ENCODE data around the gene PIK3CG. TPM values are rescaled to one million over a fixed set of nuclear protein-coding genes. Genes with fewer than 3 reads are reported as not detected.

Gene PIK3CG
- total RNA-seq, 6 donors from 2014 or later = 7.1 to 21.9 (median 10.1) TPM

DNA sequence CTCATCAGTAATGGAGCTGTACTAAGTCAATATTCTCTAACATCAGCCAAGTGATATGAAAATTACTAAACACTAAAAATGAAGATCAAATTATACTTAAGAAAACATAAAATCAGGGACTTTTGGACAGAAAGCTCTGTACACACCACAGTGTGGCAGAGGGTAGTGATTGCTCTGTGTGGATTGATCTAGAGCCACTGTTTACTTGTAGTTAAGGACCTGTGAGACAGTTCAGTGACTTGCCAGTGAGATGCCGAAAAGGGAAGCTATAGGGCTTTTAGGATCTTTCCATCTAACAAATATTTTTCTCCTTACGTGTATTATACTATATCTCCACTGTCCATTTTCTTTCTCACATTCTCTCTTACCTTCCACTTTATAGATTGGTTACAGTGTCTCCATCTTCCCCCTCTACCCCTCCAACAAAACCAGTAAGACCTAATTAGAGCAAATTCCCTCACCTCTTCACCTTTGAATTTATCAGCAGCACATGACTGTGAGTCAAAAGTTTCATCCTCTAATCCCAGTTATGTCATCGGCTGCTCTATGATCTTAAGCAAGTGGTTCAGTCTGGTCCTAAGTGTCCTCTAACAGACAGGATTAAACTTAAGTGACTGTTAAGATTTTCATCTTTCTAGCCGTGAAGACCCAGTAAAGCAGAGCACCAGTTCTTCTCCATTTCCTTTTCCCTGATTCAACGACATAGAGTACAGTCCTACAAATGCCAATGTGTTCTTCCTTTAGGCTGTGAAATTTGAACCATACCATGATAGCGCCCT, 6.9 kb downstream of the PIK3CG start:
- TF ChIP-seq POLR2AphosphoS5 (IDR thresholded peaks at IDR 0.05) = no peak
- no peak for TF ChIP-seq EP300 (IDR thresholded peaks at IDR 0.05)
- no peak for TF ChIP-seq POLR2A (IDR thresholded peaks at IDR 0.05)
- TF ChIP-seq, protein P1, sequence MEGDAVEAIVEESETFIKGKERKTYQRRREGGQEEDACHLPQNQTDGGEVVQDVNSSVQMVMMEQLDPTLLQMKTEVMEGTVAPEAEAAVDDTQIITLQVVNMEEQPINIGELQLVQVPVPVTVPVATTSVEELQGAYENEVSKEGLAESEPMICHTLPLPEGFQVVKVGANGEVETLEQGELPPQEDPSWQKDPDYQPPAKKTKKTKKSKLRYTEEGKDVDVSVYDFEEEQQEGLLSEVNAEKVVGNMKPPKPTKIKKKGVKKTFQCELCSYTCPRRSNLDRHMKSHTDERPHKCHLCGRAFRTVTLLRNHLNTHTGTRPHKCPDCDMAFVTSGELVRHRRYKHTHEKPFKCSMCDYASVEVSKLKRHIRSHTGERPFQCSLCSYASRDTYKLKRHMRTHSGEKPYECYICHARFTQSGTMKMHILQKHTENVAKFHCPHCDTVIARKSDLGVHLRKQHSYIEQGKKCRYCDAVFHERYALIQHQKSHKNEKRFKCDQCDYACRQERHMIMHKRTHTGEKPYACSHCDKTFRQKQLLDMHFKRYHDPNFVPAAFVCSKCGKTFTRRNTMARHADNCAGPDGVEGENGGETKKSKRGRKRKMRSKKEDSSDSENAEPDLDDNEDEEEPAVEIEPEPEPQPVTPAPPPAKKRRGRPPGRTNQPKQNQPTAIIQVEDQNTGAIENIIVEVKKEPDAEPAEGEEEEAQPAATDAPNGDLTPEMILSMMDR (IDR thresholded peaks at IDR 0.05) = no peak
- Histone ChIP-seq H3K36me3 (peaks cover 0 to 3% (median 1%) of the 10 kb centered on the region in 4 donors), H3K9me3 (no peaks in the 10 kb centered on the region), H3K4me1 (peaks cover 0 to 8% (median 1%) of the 10 kb centered on the region in 4 donors), H3K4me3 (no peak overlapping the region), H3K27me3 (no peaks in the 10 kb centered on the region), H3K27ac (peak overlapping the region in 2 of 4 donors; percentile 2 to 21)
- 67 to 69% methylated on average over 6 of the region's 6 CpGs for WGBS, 2 donors
- DNase-seq = no peak
- peak in 1 of 2 donors; percentile 66 for ATAC-seq (ENCODE audit: low FRiP score in 2 of 2)

DNA sequence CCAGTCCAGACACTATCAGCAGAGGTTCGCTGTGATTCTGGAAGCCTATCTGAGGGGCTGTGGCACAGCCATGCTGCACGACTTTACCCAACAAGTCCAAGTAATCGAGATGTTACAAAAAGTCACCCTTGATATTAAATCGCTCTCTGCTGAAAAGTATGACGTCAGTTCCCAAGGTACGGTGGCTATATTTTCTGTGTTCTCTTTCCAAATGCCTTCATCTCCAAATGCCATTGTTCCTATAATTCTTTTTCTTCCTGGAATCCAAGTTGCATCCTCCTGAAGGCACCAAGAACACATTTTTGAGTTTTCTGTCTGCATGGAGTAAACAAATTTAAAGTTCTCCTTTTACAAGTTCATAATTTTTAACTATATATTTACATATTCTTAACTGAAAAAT, 7.7 kb downstream of the PIK3CG start:
- DNase-seq = no peak
- no peak overlapping the region for H3K4me3 ChIP-seq
- H3K27me3 ChIP-seq = no peaks in the 10 kb centered on the region
- 88 to 92% methylated on average over 6 of the region's 6 CpGs for WGBS, 2 donors
- no peak overlapping the region for H3K27ac ChIP-seq
- TF ChIP-seq, protein P1 (IDR thresholded peaks at IDR 0.05) = no peak
- TF ChIP-seq EP300 (IDR thresholded peaks at IDR 0.05) = no peak
- TF ChIP-seq POLR2AphosphoS5 (IDR thresholded peaks at IDR 0.05) = no peak
- no peak for TF ChIP-seq POLR2A (IDR thresholded peaks at IDR 0.05)
- H3K9me3 ChIP-seq = no peaks in the 10 kb centered on the region
- H3K36me3 ChIP-seq = peaks cover 0 to 3% (median 1%) of the 10 kb centered on the region in 4 donors
- H3K4me1 ChIP-seq = peaks cover 0 to 8% (median 1%) of the 10 kb centered on the region in 4 donors
- no peak for ATAC-seq (ENCODE audit: low FRiP score in 2 of 2)

DNA sequence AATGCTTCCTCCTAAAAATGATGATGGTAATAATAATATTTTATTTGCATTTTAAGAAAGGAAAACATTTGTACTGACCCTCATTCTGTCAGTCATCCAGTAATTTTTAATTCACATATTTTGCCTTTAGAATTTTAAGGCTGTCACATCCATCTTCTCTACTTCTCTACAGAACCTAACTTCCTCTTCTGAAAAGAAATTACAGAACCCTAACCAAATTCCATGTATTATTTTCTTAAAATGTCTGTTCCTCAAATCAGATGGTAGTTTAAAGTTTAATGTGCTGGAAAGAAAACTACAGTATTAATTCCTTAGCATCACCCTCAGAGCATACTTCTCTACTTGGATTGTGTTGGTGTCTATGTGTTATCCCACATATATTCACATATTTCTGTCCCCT, 9.0 kb downstream of the PIK3CG start:
- Histone ChIP-seq H3K27ac (no peak overlapping the region), H3K9me3 (no peaks in the 10 kb centered on the region), H3K4me3 (no peak overlapping the region), H3K27me3 (no peaks in the 10 kb centered on the region), H3K4me1 (peaks cover 0 to 8% (median 1%) of the 10 kb centered on the region in 4 donors), H3K36me3 (no peaks in the 10 kb centered on the region)
- DNase-seq = no peak
- no peak for ATAC-seq (ENCODE audit: low FRiP score in 2 of 2)
- TF ChIP-seq POLR2AphosphoS5 (IDR thresholded peaks at IDR 0.05) (no peak), EP300 (IDR thresholded peaks at IDR 0.05) (no peak), POLR2A (IDR thresholded peaks at IDR 0.05) (no peak)
- TF ChIP-seq, protein P1 (IDR thresholded peaks at IDR 0.05) = no peak

DNA sequence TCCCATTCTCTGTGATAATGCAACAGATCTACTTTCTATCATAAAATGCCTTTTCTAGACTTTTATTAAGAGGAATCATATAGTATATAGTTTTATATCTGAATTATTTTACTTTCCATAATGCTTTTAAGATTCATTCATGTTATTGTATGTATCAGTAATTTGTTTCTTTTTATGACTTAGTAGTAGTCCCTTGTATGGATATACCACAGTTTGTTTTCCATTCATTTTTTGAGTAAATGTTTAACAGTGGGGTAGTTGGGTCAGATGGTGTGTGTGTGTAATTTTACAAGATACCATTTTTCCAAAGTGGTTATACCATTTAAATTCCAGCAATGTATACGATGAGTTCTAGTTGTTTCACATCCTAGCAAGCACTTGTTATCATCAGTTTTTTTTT, 10.4 kb downstream of the PIK3CG start:
- H3K27ac ChIP-seq = no peak overlapping the region
- ATAC-seq (ENCODE audit: low FRiP score in 2 of 2) (no peak), DNase-seq (no peak)
- 92 to 100% methylated on average over 1 of the region's 1 CpG for WGBS, 2 donors
- no peak for TF ChIP-seq POLR2AphosphoS5 (IDR thresholded peaks at IDR 0.05)
- no peak for TF ChIP-seq EP300 (IDR thresholded peaks at IDR 0.05)
- no peak for TF ChIP-seq POLR2A (IDR thresholded peaks at IDR 0.05)
- TF ChIP-seq, protein P1 (IDR thresholded peaks at IDR 0.05) = no peak
- no peak overlapping the region for H3K4me3 ChIP-seq
- no peaks in the 10 kb centered on the region for H3K36me3 ChIP-seq
- H3K4me1 ChIP-seq = peaks cover 0 to 3% (median 0%) of the 10 kb centered on the region in 4 donors
- H3K9me3 ChIP-seq = no peaks in the 10 kb centered on the region
- H3K27me3 ChIP-seq = no peaks in the 10 kb centered on the region

Measured in upper lobe of left lung (tissue), 6 donors.